ENCODE data around the gene SCARB1. TPM values are rescaled to one million over a fixed set of nuclear protein-coding genes. Genes with fewer than 3 reads are reported as not detected.
A peak's percentile ranks its signal among the peaks of the same experiment; 100 is the strongest.

SCARB1 gene
- total and polyA plus RNA-seq, 9 of the 15 experiments (the other 6 are each of a cell fraction or from before 2014, with no cell fraction given) = 0.56 to 157 (median 52.8) TPM

GRCh38 chr12:124786061-124786964 lies 77.4 kb downstream of the SCARB1 start:
- Histone ChIP-seq H3K27me3 (ENCODE audit: control insufficient read depth in 2 of 2, insufficient read depth in 2 of 2, low read length in 2 of 2) (no peaks in the 10 kb centered on the region), H3K4me1 (replicated peaks in 1 of 2; ENCODE audit: control insufficient read depth in 2 of 2, insufficient read depth in 2 of 2, low read length in 2 of 2) (peaks cover 0 to 11% of the 10 kb centered on the region in 2 experiments; a peak in 1 of 5 replicates), H3K9ac (ENCODE audit: insufficient read depth in 1 of 2, low read depth in 2 of 2, low read length in 2 of 2) (no peak overlapping the region), H3K4me2 (ENCODE audit: insufficient read depth, low read length) (no peak overlapping the region), H3K4me3 (no peak overlapping the region), H3K9me3 (replicated peaks; ENCODE audit: control insufficient read depth, insufficient read depth, low read depth, low read length) (no peaks in the 10 kb centered on the region), H4K20me1 (replicated peaks; ENCODE audit: control insufficient read depth, insufficient read depth, low read length) (no peaks in the 10 kb centered on the region), H3K36me3 (ENCODE audit: control insufficient read depth, insufficient read depth, low read length) (peaks cover 90% of the 10 kb centered on the region; the same call in 2 of the 3 replicates), H3K9me1 (ENCODE audit: control insufficient read depth, insufficient read depth, low read length) (peaks cover 2% of the 10 kb centered on the region), H3K27ac (ENCODE audit: extremely low read depth, low read depth, low read length) (no peak overlapping the region), H3K79me2 (ENCODE audit: control insufficient read depth, insufficient read depth, low read length) (no peaks in the 10 kb centered on the region), H2AFZ (ENCODE audit: low read depth, low read length) (no peak overlapping the region)
- FAIRE-seq (no peak), DNase-seq (ENCODE audit: extremely low read depth in 1 of 4, low spot score in 3 of 4) (peak in 1 of 4 experiments; percentile 44), ATAC-seq (peak; percentile 63; the same call in 2 of the 3 replicates)
- POLR2A ChIA-PET = interaction anchor here (1.2 kb wide), 1 partner anchor 11 kb away, joined by 3 read pairs; no protein-coding TSS in a partner anchor
- CTCF ChIA-PET (ENCODE audit: low intra/inter-chr PET ratio) = no interaction called here
- intact Hi-C loops (cut with micrococcal nuclease) (no loop called here), in situ Hi-C loops (cut with MboI) (no loop called here)
- 94% methylated on average over 28 of the region's 31 CpGs for WGBS (ENCODE audit: insufficient coverage, low coverage, missing lambda C conversion rate)
- no TSS peak for BruUV-seq (replicated peaks)
- TF ChIP-seq ZNF639 (CRISPR knock-in tag; conservative IDR thresholded peaks at IDR 0.05 in 1 of 2, IDR thresholded peaks at IDR 0.05 in 1 of 2) (no peak), E2F1 (CRISPR knock-in tag; IDR thresholded peaks at IDR 0.05) (no peak), CTCF (IDR thresholded peaks at IDR 0.05 in 2 of 3, conservative IDR thresholded peaks at IDR 0.05 in 1 of 3; ENCODE audit: insufficient read depth in 2 of 3, low read depth in 1 of 3, low read length in 3 of 3) (no peak), NFATC3 (IDR thresholded peaks at IDR 0.05) (no peak), KLF6 (CRISPR knock-in tag; IDR thresholded peaks at IDR 0.05; ENCODE audit: borderline replicate concordance) (no peak), USF1 (CRISPR knock-in tag; IDR thresholded peaks at IDR 0.05) (peak; percentile 91), SMARCA5 (IDR thresholded peaks at IDR 0.05) (no peak), SNAPC5 (CRISPR knock-in tag; IDR thresholded peaks at IDR 0.05) (no peak), MEF2D (tag; conservative IDR thresholded peaks at IDR 0.05; ENCODE audit: low read depth) (no peak), RAD51 (IDR thresholded peaks at IDR 0.05; ENCODE audit: borderline replicate concordance, low read depth) (peak; percentile 57; the same call in 1 of the 2 replicates), LCOR (CRISPR knock-in tag; IDR thresholded peaks at IDR 0.05) (no peak), ZNF143 (CRISPR knock-in tag; IDR thresholded peaks at IDR 0.05) (no peak), TOE1 (IDR thresholded peaks at IDR 0.05; ENCODE audit: borderline replicate concordance) (no peak), TOE1 (CRISPR knock-in tag; IDR thresholded peaks at IDR 0.05; ENCODE audit: borderline replicate concordance, low read depth) (no peak), ZNF175 (CRISPR knock-in tag; IDR thresholded peaks at IDR 0.05; ENCODE audit: low read depth) (no peak)
